Smooth muscle cell (in vitro differentiated cells): ENCODE data around the gene NKPD1. TPM values are rescaled to one million over a fixed set of nuclear protein-coding genes. Genes with fewer than 3 reads are reported as not detected.

Experiments used
- DNase-seq: peaks from one replicate; lab custom pipeline; 2025; ENCODE audit not compliant: unreplicated experiment; lab: John Stamatoyannopoulos, UW
- H2AFZ ChIP-seq: fragments of 200-600 bp; sonication (generic); 2 replicates; pipeline ENCODE4 v1.6.0; 2016; ENCODE audit warnings: antibody characterized with exemption, low read depth, mild to moderate bottlenecking
- H3F3A ChIP-seq: fragments of 200-600 bp; sonication (generic); 2 replicates; pipeline ENCODE4 v1.6.0; 2017; ENCODE audit warnings: antibody characterized with exemption, low read depth
- H3K27ac ChIP-seq: fragments of 200-600 bp; sonication (generic); 2 replicates; pipeline ENCODE4 v1.5.1; 2016; ENCODE audit warnings: low read depth, mild to moderate bottlenecking
- H3K27me3 ChIP-seq: fragments of 200-600 bp; sonication (generic); 2 replicates; pipeline ENCODE4 v1.6.1; 2016; ENCODE audit warnings: low read depth, mild to moderate bottlenecking
- H3K36me3 ChIP-seq: fragments of 200-600 bp; sonication (generic); 2 replicates; pipeline ENCODE4 v1.5.1; 2016; ENCODE audit warnings: low read depth
- H3K4me1 ChIP-seq: fragments of 200-600 bp; sonication (generic); 2 replicates; pipeline ENCODE4 v1.5.1; 2016; ENCODE audit warnings: low read depth
- H3K4me2 ChIP-seq: fragments of 200-600 bp; sonication (generic); 2 replicates; pipeline ENCODE4 v1.6.0; 2016; ENCODE audit warnings: mild to moderate bottlenecking
- H3K4me3 ChIP-seq: fragments of 200-600 bp; sonication (generic); 2 replicates; pipeline ENCODE4 v1.5.1; 2016; ENCODE audit warnings: mild to moderate bottlenecking
- H3K79me2 ChIP-seq: fragments of 200-600 bp; sonication (generic); 2 replicates; pipeline ENCODE4 v1.6.0; 2016; ENCODE audit warnings: low read depth, mild to moderate bottlenecking
- H3K9ac ChIP-seq: fragments of 200-600 bp; sonication (generic); 2 replicates; pipeline ENCODE4 v1.6.0; 2016; ENCODE audit warnings: low read depth
- H3K9me3 ChIP-seq: fragments of 200-600 bp; sonication (generic); replicated peaks from 2 replicates; pipeline ENCODE4 v1.5.1; 2016; ENCODE audit warnings: low read depth
- H4K20me1 ChIP-seq: fragments of 200-600 bp; sonication (generic); 2 replicates; pipeline ENCODE4 v1.6.0; 2016; ENCODE audit warnings: low read depth
- CTCF ChIP-seq: fragments of 200-600 bp; sonication (generic); IDR thresholded peaks from 2 replicates; pipeline ENCODE4 v1.5.1; 2017; ENCODE audit warnings: borderline replicate concordance, mild to moderate bottlenecking, antibody characterized with exemption; ENCODE audit not compliant: insufficient read depth, poor library complexity, severe bottlenecking
- WGBS: methylation state at CpG from one replicate; pipeline ENCODE4 v1.1.7; 2016; ENCODE audit warnings: low lambda C conversion rate; 5-methylcytosine and 5-hydroxymethylcytosine counted together
- polyA plus RNA-seq: library from polyadenylated mRNA; unstranded; fragments of >200 nt; fragmentation: Nextera tagmentation; extraction: Ambion mirVana; gene quantifications from 2 replicates; pipeline ENCODE4 v1.2.1, GENCODE V29; 2016
- total RNA-seq: library from RNA; depleted of rRNA; stranded (reverse); fragments of >200 nt; gene quantifications from 2 replicates; pipeline ENCODE4 v1.2.3, GENCODE V29; 2014

The NKPD1 gene
- total and polyA plus RNA-seq, 2 experiments from 2014 or later = 0.13 to 1.6 TPM

GRCh38 chr19:45113628-45114027 is 47.2 kb downstream of the NKPD1 start:
- Histone ChIP-seq H4K20me1 (peaks cover 100% of the 10 kb centered on the region), H3K4me2 (no peak overlapping the region), H2AFZ (no peak overlapping the region), H3K27ac (no peak overlapping the region), H3F3A (no peaks in the 10 kb centered on the region), H3K79me2 (peaks cover 70% of the 10 kb centered on the region), H3K4me1 (peaks cover 6% of the 10 kb centered on the region), H3K36me3 (no peaks in the 10 kb centered on the region), H3K9me3 (no peaks in the 10 kb centered on the region), H3K27me3 (no peaks in the 10 kb centered on the region), H3K4me3 (no peak overlapping the region), H3K9ac (no peak overlapping the region)
- DNase-seq = no peak
- TF ChIP-seq CTCF = no peak
- 83% methylated on average over 9 of the region's 9 CpGs for WGBS

GRCh38 chr19:45112111-45112827 is 48.5 kb downstream of the NKPD1 start:
- no peak overlapping the region for H3K4me2 ChIP-seq
- H3K4me1 ChIP-seq = peaks cover 4% of the 10 kb centered on the region
- H2AFZ ChIP-seq = no peak overlapping the region
- peaks cover 84% of the 10 kb centered on the region for H3K79me2 ChIP-seq
- WGBS = 96% methylated on average over 11 of the region's 11 CpGs
- no peak for DNase-seq
- TF ChIP-seq CTCF = no peak
- no peak overlapping the region for H3K27ac ChIP-seq
- no peak overlapping the region for H3K4me3 ChIP-seq
- no peaks in the 10 kb centered on the region for H3K9me3 ChIP-seq
- no peak overlapping the region for H3K9ac ChIP-seq
- H3K36me3 ChIP-seq = no peaks in the 10 kb centered on the region
- peaks cover 100% of the 10 kb centered on the region for H4K20me1 ChIP-seq
- H3F3A ChIP-seq = no peaks in the 10 kb centered on the region
- H3K27me3 ChIP-seq = no peaks in the 10 kb centered on the region

Other genes starting within 250 kb of the NKPD1 start
- gene APOC1, start 246.4 kb downstream of the NKPD1 start, total RNA-seq = 8.0 and 28.4 TPM in 2 replicates
- gene APOC1, start 246.4 kb downstream of the NKPD1 start, polyA plus RNA-seq = 28.6 and 31.5 TPM in 2 replicates
- gene APOC4, start 218.7 kb downstream of the NKPD1 start, total RNA-seq = not detected in 2 replicates
- gene APOC4, start 218.7 kb downstream of the NKPD1 start, polyA plus RNA-seq = not detected in 2 replicates
- gene APOC2, start 214.9 kb downstream of the NKPD1 start, total RNA-seq = 0.40 TPM in 1 of 2 replicates, not detected in the other
- 0.29 and 0.61 TPM in 2 replicates for gene APOC2, start 214.9 kb downstream of the NKPD1 start, polyA plus RNA-seq
- 30.7 and 41.9 TPM in 2 replicates for gene CLPTM1, start 205.6 kb downstream of the NKPD1 start, total RNA-seq
- 62.1 and 79.3 TPM in 2 replicates for gene CLPTM1, start 205.6 kb downstream of the NKPD1 start, polyA plus RNA-seq
- 10.4 and 11.2 TPM in 2 replicates for gene RELB, start 159.5 kb downstream of the NKPD1 start, total RNA-seq
- 27.1 and 31.3 TPM in 2 replicates for gene RELB, start 159.5 kb downstream of the NKPD1 start, polyA plus RNA-seq
- 34.6 and 54.0 TPM in 2 replicates for gene CLASRP, start 121.9 kb downstream of the NKPD1 start, total RNA-seq
- gene CLASRP, start 121.9 kb downstream of the NKPD1 start, polyA plus RNA-seq = 24.3 and 34.3 TPM in 2 replicates
- 1.1 TPM in 1 of 2 replicates, not detected in the other for gene ZNF296, start 84.5 kb downstream of the NKPD1 start, total RNA-seq
- 0.21 and 1.7 TPM in 2 replicates for gene ZNF296, start 84.5 kb downstream of the NKPD1 start, polyA plus RNA-seq
- 29.4 and 50.6 TPM in 2 replicates for gene GEMIN7, start 81.7 kb downstream of the NKPD1 start, total RNA-seq
- gene GEMIN7, start 81.7 kb downstream of the NKPD1 start, polyA plus RNA-seq = 66.5 and 67.0 TPM in 2 replicates
- gene PPP1R37, start 67.8 kb downstream of the NKPD1 start, total RNA-seq = 11.7 and 19.2 TPM in 2 replicates
- 8.2 and 8.7 TPM in 2 replicates for gene PPP1R37, start 67.8 kb downstream of the NKPD1 start, polyA plus RNA-seq
- 6.0 and 10.2 TPM in 2 replicates for gene TRAPPC6A, start 17.3 kb upstream of the NKPD1 start, total RNA-seq
- gene TRAPPC6A, start 17.3 kb upstream of the NKPD1 start, polyA plus RNA-seq = 31.0 and 32.2 TPM in 2 replicates
- 3.5 and 5.5 TPM in 2 replicates for gene BLOC1S3, start 17.8 kb upstream of the NKPD1 start, total RNA-seq
- 7.7 and 14.5 TPM in 2 replicates for gene BLOC1S3, start 17.8 kb upstream of the NKPD1 start, polyA plus RNA-seq
- gene EXOC3L2, start 84.4 kb upstream of the NKPD1 start, total RNA-seq = 0.76 and 1.8 TPM in 2 replicates
- 6.0 and 7.5 TPM in 2 replicates for gene EXOC3L2, start 84.4 kb upstream of the NKPD1 start, polyA plus RNA-seq
- gene MARK4, start 90.3 kb upstream of the NKPD1 start, total RNA-seq = 20.0 and 23.0 TPM in 2 replicates
- gene MARK4, start 90.3 kb upstream of the NKPD1 start, polyA plus RNA-seq = 15.6 and 21.9 TPM in 2 replicates
- gene CKM, start 161.9 kb upstream of the NKPD1 start, total RNA-seq = not detected in 2 replicates
- gene CKM, start 161.9 kb upstream of the NKPD1 start, polyA plus RNA-seq = 0.31 TPM in 1 of 2 replicates, not detected in the other
- gene KLC3, start 179.8 kb upstream of the NKPD1 start, total RNA-seq = 2.6 and 6.3 TPM in 2 replicates
- 4.8 and 11.2 TPM in 2 replicates for gene KLC3, start 179.8 kb upstream of the NKPD1 start, polyA plus RNA-seq
- 12.8 and 13.4 TPM in 2 replicates for gene ERCC2, start 209.6 kb upstream of the NKPD1 start, total RNA-seq
- gene ERCC2, start 209.6 kb upstream of the NKPD1 start, polyA plus RNA-seq = 5.7 and 14.6 TPM in 2 replicates
- 26.3 and 66.4 TPM in 2 replicates for gene PPP1R13L, start 244.1 kb upstream of the NKPD1 start, total RNA-seq
- gene PPP1R13L, start 244.1 kb upstream of the NKPD1 start, polyA plus RNA-seq = 28.1 and 77.1 TPM in 2 replicates
- 1.4 and 1.6 TPM in 2 replicates for gene POLR1G, start 245.7 kb upstream of the NKPD1 start, total RNA-seq
- 2.7 and 3.9 TPM in 2 replicates for gene POLR1G, start 245.7 kb upstream of the NKPD1 start, polyA plus RNA-seq